HG02884 (cell line): ENCODE measurements around the gene MAN1A2.
A peak's percentile ranks its signal among the peaks of the same experiment; 100 is the strongest.

ENCODE experiments used
- ATAC-seq: cut with Tn5 transposase; IDR thresholded peaks from one replicate; pipeline ENCODE4 v1.9.1; 2021; ENCODE audit warnings: mild to moderate bottlenecking, moderate library complexity; ENCODE audit not compliant: unreplicated experiment

Gene MAN1A2

DNA sequence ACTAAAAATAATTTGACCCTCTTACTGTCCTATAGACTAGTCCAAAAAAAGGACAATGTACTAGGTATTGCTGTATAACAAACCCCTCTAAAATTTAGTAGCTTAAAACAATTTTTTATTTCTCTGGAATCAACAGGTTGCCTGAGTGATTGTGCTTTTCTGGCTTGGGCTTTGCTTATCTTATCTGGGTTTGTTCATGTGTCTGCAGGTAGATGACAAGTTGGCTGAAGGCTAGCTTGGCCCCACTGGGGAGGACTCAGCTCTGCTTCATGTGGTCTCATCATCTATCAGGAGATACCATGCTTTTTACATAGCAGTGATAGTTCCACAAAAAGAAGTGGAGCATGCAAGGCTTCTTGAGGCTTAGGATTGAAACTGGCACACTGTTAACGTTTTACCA, 114.2 kb downstream of the MAN1A2 start:
- ATAC-seq: no peak

DNA sequence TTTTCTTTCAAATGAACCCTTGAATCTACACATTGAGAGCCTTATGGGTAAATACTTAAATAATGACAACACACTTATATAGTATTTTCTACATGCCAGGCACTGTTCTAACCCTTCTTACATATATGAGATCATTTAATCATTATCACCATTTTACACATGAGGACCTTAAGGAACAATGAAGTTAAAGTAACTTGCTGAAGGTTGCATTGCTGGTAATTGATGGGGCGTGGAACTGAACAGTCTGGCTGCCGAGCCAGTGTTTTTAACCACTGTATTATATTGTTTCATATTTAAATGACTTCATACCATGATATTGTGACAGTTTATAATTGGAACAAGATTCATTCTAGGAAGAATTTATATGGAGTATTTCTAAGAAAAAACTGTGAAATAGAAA, 126.7 kb downstream of the MAN1A2 start:
- no peak for ATAC-seq

DNA sequence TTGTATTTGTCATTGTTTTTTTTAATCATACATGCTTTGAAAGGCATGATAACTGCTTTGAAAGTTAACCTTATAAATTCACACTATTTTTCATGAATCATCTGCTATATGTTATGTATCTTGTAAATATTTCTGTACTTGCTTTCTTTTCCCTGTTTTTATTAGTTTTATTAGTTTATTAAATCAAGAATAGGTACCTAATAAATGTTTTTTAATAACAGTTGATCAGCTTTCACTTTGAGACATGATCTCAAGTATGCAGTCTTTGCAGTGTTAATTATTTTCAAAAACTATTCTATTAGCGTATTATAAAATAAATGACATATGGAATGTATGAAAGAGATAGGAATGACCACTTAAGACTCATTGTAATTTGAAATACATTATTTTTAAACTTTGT, 127.8 kb downstream of the MAN1A2 start:
- no peak for ATAC-seq

DNA sequence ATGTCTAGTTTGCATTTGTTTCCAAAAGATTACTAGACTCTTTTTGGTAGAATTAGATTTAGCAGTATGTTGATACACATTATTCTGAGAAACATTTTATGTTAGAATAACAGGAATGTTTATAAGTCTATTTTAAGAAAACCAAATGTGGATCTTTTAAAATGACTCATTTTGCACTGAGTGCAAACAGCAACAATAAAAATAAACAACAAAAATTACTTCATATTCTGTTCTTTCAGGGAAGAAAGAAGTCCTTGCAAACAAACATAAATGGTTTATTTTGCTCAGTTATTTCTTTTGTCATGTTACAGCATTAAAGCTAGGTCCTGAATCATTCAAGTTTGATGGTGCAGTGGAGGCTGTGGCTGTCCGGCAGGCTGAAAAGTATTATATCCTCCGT, 131.8 kb downstream of the MAN1A2 start:
- no peak for ATAC-seq

DNA sequence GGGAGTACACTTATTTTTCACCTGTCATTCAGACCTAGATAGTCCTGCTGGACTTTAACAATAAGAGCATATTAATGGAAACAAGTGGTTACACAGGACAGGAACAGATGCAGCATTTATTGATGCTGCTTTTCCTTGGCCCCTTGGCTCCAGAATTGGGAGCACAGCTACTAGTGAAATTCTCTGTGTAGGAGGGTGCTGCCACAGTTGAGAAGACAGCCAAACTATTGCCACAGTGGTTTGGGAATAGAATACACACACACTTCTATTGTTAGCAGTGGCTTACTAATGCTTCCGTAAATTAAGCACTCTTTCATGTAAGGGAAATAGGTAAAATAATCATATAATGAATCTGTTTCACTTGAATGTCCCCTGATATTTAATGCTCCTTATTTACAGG, 133.3 kb downstream of the MAN1A2 start:
- no peak for ATAC-seq

DNA sequence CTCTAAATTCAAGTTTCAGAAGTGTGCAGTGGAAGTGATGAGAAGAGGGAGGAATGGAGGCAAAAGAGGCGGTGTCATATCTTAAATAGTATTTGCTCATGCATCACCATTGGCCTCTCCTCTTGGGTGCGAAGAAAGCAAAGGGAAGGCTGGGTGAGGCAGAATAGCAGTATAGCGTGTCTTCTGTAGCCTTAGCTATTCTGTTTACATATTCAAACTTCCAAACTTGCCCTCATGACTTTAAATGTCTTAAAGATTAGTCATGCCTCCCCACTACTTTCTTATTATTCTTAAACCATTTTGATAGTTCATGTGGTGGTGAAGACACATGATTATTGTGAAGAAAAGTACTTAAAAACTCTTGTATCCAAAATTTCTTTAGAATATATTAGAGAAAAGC, 134.0 kb downstream of the MAN1A2 start:
- no peak for ATAC-seq

DNA sequence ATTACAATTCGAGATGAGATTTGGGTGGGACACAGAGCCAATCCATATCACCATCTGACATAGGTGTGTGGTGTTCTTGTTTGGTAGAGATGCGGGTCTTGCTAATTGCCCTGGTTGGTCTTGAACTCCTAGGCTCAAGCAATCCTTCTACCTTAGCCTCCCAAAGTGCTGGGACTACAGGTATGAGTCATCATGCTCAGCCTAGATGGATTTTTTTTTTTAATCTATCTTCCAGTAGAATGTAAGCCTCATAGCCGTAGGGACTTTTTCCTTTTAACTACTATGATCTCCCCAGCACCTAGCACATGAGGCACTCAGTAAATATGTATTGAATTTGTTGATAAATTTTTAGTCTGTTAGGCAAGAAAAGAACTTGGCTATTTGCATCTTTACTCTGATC, 144.0 kb downstream of the MAN1A2 start:
- ATAC-seq: no peak

DNA sequence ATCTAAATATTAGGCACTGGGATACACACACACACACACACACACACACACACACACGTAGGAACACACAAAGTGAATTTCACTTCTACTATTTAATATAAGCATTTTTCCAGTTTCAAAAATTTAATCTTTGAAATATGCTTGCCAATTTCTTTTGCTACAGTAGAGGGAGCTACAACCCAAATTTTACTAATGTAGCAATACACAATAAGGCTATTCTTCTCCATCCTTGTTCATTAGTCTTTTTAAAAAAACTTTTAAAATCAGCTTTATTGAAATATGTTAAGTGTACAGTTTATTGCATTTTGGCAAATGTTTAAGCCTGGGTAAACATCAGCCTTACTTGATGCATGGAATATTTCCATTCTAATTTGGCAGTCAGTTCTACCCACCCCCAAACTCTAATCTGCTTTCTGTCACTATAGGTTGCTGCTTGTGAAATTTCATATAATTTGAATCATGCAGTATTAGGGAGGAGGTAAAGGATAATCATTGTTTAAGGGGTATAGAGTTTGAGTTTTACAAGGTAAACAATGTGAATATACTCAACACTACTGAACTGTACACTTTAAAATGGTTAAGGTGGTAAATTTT, 145.6 kb downstream of the MAN1A2 start:
- no peak for ATAC-seq

DNA sequence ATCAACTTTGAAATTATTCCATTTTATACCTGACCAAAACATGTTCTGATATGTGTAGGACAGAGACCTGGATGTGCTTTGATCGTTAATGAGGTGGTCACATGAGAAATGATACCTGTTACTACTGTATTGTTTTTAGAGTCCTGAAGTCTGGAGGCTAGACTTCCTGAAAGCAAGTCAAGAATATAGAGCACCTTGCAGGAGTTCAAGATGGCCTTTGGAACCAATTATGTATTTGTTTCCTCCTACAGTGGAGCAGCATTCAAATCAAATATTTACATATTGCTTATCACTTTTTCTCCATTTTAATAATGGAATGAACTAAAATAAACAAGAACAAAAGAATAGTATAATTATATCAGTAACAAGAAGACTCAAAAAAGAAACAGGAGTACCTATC, 155.9 kb downstream of the MAN1A2 start:
- ATAC-seq: no peak

DNA sequence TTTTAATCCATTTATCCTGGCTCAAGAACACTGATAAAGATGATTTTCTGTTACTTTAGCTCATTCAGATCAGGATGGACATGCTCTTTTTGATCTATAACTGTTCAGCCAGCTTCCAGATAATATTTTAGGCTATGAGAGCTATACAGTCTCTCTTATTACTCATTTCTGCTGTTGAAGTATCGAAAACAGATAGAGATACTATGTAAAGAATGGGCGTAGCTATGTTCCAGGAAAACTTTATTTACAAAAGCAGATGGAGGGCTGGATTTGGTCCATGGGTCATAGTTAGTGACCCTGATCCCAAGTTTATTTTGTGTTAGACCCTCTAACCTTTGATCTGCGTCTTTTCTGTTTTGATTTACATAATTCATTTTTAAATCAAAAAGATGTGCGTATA, 159.8 kb downstream of the MAN1A2 start:
- no peak for ATAC-seq

DNA sequence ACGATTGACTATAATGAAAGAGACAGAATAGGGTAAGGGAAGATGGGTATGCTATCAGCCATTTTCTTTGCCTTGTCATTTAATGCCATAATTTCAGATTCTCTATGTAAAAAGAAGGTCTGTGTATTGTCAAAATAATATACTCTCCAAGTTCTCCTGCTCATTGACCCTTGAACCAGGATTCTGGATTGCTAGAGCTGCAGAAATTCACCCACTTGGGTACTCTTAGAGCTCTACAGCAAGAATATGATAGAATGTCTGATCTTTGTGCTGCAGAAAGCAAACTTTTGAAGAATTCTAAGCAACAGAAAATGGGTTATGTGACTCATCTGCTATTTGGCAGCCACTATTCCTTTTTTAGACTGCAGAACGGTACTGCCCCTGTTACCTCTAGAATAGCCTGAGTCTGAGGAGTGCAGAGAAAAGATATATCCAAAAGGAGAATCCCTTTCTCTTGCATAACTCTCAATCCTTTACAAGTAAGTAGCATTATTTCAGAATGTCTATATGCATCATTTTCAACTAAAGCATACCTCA, 160.4 kb downstream of the MAN1A2 start:
- no peak for ATAC-seq

DNA sequence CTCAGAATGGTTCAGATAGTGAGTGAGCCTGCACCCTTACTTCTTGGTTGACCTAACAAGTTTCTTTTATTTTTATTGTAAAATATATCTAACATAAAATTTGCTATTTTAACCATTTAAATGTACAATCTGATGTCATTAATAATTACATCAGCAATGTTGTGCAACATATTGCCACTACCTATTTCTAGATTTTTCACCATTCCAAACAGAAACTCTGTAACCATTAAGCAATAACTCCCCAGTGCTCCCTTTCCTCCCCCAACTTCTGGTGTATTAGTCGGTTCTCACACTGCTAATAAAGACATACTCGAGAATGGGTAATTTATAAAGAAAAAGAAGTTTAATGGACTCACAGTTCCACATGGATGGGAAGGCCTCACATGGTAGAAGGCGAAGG, 162.4 kb downstream of the MAN1A2 start:
- no peak for ATAC-seq

DNA sequence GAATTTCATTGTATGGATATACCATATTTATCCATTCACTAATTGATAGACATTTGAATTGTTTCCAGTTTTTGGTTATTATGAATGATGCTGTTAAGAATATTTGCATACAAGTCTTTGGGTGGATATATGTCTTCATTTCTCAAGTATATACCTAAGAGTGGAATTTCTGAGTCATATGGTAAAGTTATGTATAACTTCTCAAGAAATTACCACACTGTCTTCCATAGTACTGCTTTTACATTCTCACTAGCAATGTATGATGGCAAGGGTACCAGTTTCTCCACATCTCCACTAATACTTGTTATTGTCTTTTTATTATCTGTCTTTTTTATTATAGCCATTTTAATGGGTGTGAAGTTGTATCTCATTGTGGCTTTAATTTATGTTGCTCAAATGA, 164.0 kb downstream of the MAN1A2 start:
- ATAC-seq: no peak

DNA sequence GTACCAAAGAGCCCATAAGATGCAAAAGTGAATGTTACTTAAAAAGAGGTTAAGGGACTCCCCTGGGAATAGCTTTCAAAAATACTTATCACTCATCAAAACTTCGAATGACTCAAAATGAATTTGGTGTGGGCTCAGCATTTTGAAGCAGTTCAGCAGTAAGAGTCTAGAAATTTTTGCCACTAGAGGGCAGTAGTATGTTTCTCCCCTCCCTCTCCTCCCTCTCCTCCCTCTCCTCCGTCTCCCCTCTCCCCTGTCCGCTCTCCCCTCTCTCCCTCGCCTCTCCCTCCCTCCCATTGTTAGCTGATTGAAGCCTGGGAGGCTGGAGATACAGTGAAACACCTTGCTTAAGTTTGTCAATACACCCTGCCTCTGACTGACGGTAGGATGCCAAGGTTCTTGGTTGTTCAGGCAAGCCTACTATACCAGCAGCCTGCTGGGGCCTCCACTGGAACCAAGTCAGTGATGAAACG, 167.8 kb downstream of the MAN1A2 start:
- ATAC-seq: peak; percentile 84

DNA sequence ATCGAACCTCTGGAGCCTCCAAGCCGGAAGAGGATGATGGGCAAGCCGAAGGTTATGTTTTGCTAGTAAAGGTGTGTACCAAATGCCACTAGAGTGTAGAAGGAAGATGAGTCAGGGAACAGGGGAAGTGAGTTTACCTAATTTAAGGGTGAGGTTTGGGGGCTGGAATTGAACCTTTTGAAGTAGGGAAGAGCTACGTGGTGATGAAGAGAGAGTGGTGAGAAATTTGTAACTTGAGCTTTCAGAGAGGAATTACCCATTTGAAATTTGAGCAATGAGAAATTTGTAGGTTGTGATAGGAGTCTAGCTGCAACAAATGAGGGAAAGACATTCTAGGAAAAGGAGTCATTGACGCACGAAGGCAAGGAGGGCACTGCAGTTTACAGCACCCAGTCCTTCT, 168.6 kb downstream of the MAN1A2 start:
- no peak for ATAC-seq

DNA sequence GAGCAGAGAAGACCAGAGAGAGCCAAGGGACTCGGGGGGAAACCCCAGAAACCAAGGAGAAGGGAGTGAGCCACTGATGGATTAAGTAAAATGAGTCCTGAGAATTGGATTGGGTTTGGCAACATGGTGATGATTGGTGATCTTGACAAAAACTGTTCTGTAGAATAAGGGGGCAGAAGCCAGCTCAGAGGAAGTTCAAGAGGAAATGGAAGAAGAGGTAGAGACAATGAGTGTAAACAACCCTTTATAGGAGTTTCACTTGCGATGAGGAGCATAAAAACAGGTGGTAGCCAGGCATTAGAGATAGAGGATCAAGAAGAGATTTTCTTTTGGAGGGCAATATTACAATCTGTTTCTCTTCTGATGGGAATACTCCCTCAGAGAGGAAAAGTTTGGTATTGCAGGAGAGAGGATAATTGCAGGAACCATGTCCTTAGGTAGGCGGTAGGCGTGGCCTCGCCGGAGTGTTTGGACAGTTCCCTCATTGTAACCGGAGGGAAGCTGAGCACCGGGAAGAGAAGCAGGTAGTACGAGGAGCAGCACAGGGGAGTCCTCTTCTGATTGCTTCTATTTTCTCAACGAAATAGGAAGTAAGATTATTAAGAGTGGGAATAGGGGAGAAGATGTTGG, 170.2 kb downstream of the MAN1A2 start:
- no peak for ATAC-seq

DNA sequence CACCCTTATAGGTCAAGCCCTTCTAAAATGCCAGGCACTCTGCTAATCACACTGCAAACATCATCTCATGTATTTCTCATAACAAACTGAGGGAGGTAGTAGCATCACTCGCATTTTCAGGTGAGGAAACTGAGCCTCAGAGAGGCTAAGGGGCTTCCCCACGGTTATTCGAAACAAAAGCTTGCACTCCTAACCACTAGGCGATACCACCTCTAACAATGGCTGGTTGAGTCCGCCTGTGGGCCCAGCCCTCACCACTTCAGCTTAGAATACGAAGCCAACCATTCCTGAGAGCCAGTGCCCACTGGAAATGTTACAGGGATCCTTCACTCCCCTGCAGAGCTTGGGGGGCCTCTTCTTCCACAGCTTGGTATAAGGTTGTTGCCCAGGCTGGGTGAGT, 173.3 kb downstream of the MAN1A2 start:
- ATAC-seq: no peak

DNA sequence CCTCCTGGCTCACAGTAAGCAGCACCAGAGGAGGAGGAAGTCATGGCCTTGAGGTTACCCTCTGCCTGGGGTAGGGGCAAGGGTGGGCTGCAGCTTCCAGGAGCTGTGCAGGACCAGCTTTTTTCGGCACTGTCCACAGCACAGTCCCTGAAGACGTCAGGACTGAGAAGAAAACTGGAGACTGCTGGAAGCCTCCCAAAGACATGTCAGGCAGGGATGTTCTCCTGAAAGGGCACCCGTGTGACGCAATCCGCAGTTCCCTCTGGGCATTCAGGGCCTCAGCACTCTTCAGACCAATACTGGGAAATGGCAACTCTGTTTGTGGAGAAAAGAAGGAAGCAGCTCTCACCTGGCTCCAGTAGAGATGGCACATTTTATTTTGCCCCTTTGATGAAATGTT, 173.8 kb downstream of the MAN1A2 start:
- ATAC-seq: no peak

DNA sequence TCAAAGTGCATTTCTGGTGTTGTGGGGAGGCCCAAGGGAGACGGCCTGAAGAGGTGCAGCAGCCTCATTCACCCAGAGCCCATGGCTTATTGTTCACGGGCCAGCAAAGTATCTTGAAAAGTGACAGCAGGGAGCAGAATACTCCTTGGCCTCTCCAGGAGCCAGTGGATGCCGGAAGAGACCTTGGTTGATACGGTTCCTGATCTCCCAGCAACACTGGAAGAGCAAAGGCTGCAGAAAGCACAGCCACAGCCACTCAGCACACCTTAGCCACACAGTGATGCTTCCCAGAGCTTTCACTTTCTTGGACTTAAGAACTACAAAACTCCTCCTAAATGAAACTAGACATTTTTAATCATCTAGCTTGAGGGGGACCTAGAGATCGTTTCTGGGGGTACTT, 174.3 kb downstream of the MAN1A2 start:
- ATAC-seq: no peak

DNA sequence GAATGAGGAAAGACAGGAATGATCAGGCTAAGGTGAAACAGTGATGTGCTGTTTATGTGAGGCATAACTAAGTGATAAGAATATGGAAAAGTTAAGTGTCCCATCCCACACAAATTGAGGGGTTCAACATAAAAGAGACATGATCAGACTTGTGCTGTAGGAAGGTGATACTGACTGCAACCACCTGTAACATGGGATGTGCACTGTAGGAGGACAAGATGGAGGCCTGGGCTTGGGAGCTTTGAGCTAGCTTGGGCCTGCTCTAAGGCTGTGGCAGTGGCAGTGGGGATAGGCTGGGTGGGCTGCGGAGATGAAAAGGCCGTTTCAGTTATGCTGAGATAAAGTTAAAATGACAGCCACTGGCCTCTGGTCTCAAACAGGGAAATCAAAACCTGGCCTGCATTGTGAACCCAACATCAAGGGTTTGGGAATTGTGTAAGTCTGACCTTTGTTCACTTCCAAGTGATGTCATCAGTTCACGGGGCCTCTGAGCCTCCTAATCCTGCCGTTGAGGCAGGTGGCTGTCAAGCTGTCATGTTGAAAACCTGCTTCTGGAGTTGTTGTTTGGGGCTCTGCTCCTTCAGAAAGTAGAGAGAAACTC, 177.4 kb downstream of the MAN1A2 start:
- no peak for ATAC-seq

DNA sequence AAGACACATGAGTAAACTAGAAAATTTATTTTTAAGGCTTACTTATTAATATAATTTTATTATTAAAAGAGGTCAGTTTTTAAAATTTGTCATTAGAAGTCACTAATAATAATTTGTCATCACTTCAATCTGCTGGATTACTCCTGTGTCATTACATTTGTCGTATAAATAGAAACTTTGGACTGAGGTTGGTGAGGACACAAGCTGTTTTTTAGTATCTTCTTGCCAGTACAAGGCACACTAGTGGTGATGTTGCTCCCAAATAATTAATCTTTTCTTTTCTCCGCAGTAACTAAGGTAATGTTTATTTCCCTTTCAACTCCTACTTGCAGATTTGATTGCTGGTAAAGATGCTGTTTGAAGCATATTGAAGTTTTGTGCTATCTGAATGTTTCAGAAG, 179.2 kb downstream of the MAN1A2 start:
- ATAC-seq: no peak

DNA sequence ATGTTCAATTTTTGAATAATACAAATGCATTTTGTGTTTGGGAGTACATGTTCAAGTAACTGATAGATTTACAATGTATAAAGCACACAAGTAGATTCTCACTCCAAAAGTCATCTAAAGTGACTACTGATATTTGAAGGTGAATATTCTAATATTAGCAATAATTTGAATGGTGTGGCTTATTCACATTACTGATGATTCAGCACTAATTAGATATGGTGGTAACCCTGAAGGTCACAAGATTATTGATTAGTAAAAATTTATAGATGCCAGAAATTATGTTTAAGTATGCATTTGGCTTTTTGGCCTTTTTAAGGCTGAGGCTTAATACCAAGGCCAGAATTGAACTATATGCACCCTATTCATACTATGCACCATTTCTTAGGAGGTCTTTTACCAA, 186.2 kb downstream of the MAN1A2 start:
- ATAC-seq: no peak
